Measurements from ENCODE around the gene REX1BD.

DNA sequence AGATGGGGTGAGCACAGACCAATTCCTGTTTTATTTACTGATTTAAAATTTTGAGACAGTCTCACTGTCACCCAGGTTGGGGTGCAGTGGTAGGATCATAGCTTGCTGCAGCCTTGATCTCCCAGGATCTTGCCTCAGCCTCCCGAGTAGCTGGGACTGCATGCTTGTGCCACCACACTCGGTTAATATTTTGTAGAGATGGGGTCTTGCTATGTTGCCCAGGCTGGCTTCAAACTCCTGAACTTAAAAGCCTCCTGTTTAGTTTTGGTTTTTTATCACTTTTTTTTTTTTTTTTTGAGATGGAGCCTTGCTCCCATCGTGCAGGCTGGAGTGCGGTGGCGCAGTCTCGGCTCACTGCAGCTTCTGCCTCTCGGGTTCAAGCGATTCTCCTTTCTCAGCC, 12.2 kb upstream of the REX1BD start:
- TF ChIP-seq, protein P1, sequence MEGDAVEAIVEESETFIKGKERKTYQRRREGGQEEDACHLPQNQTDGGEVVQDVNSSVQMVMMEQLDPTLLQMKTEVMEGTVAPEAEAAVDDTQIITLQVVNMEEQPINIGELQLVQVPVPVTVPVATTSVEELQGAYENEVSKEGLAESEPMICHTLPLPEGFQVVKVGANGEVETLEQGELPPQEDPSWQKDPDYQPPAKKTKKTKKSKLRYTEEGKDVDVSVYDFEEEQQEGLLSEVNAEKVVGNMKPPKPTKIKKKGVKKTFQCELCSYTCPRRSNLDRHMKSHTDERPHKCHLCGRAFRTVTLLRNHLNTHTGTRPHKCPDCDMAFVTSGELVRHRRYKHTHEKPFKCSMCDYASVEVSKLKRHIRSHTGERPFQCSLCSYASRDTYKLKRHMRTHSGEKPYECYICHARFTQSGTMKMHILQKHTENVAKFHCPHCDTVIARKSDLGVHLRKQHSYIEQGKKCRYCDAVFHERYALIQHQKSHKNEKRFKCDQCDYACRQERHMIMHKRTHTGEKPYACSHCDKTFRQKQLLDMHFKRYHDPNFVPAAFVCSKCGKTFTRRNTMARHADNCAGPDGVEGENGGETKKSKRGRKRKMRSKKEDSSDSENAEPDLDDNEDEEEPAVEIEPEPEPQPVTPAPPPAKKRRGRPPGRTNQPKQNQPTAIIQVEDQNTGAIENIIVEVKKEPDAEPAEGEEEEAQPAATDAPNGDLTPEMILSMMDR (IDR thresholded peaks at IDR 0.05) = no peak
- no peak for TF ChIP-seq POLR2A (IDR thresholded peaks at IDR 0.05)
